PFSK-1 (cell line): Measurements from ENCODE around the gene SNX8.

Source experiments
- FOXP2 ChIP-seq: optimal IDR thresholded peaks from 2 replicates; pipeline ENCODE3; 2011; ENCODE audit warnings: borderline replicate concordance, control low read depth, inconsistent platforms; ENCODE audit not compliant: insufficient read depth; ENCODE audit errors: extremely low read length, extremely low read depth
- POLR2AphosphoS5 ChIP-seq: IDR thresholded peaks from 2 replicates; pipeline ENCODE4 v1.6.1; 2012; ENCODE audit warnings: low read depth, mild to moderate bottlenecking, control low read depth, low read length, moderate library complexity
- REST ChIP-seq, 2 experiments: IDR thresholded peaks; 2 replicates each; pipeline versions ENCODE4 v1.6.1 to v1.8.0; 2011 to 2012; ENCODE audit warnings: low read depth in 2 of 2, low read length in 2 of 2, control low read depth in 1 of 2, inconsistent platforms in 1 of 2, mild to moderate bottlenecking in 1 of 2, moderate library complexity in 1 of 2; ENCODE audit not compliant: insufficient read depth in 1 of 2
- SIN3A ChIP-seq: IDR thresholded peaks from 2 replicates; pipeline ENCODE4 v1.6.1; 2012; ENCODE audit warnings: mild to moderate bottlenecking, low read length, moderate library complexity, borderline replicate concordance; ENCODE audit not compliant: insufficient read depth
- TAF1 ChIP-seq: IDR thresholded peaks from 2 replicates; pipeline ENCODE4 v1.6.1; 2012; ENCODE audit warnings: low read length, control low read depth, borderline replicate concordance; ENCODE audit not compliant: insufficient read depth

SNX8 gene

DNA sequence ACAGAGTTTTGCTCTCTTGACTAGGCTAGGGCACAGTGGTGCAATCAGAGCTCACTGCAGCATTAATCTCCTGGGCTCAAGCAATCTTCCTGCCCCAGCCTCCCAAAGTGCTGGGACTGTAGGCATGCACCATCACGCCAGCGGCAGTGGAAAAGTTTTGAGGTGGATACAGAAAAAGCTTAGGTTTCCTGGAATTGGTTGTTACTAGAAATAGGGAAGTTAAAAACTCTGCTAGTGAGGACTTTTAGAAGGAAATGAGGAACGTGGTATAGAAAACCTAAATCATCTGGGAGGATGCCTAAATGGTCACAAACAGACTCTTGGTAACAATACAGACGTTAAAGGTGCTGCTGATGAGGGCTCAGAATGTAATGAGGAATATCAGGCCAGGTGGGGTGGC is 10.9 kb upstream of the SNX8 start:
- TF ChIP-seq REST (IDR thresholded peaks at IDR 0.05; ENCODE audit: insufficient read depth in 1 of 2, low read depth in 2 of 2, low read length in 2 of 2) (no peak), FOXP2 (no peak), POLR2AphosphoS5 (no peak), TAF1 (no peak), SIN3A (no peak)

- TF ChIP-seq TAF1 (no peak), POLR2AphosphoS5 (no peak), REST (IDR thresholded peaks at IDR 0.05; ENCODE audit: insufficient read depth in 1 of 2, low read depth in 2 of 2, low read length in 2 of 2) (no peak), FOXP2 (no peak), SIN3A (no peak)
Observed at GRCh38 chr7:2321020-2321419, 6.8 kb upstream of the SNX8 start.

GRCh38 chr7:2317556-2318293 is 3.5 kb upstream of the SNX8 start:
- no peak for TF ChIP-seq POLR2AphosphoS5
- TF ChIP-seq FOXP2: no peak

GRCh38 chr7:2316578-2316977 is 2.3 kb upstream of the SNX8 start:
- no peak for TF ChIP-seq FOXP2
- TF ChIP-seq POLR2AphosphoS5: no peak
- TF ChIP-seq TAF1: no peak
- no peak for TF ChIP-seq SIN3A
- no peak for TF ChIP-seq REST (IDR thresholded peaks at IDR 0.05; ENCODE audit: insufficient read depth in 1 of 2, low read depth in 2 of 2, low read length in 2 of 2)

GRCh38 chr7:2315787-2316186 is 1.5 kb upstream of the SNX8 start:
- no peak for TF ChIP-seq SIN3A
- TF ChIP-seq FOXP2: no peak
- no peak for TF ChIP-seq TAF1
- no peak for TF ChIP-seq REST (IDR thresholded peaks at IDR 0.05; ENCODE audit: insufficient read depth in 1 of 2, low read depth in 2 of 2, low read length in 2 of 2)
- no peak for TF ChIP-seq POLR2AphosphoS5
